ENCODE data around the gene C12orf42.

Gene C12orf42

GRCh38 chr12:103268831-103269514 is 226.8 kb downstream of the C12orf42 start:
- no peak for DNase-seq (ENCODE audit: low read depth in 3 of 3)

GRCh38 chr12:103257763-103258162 is 238.0 kb downstream of the C12orf42 start:
- no peak for DNase-seq (ENCODE audit: low read depth in 3 of 3)
